Stimulated activated CD8-positive, alpha-beta memory T cell treated with anti-CD3 and anti-CD28 coated beads, Interleukin-12 subunit alpha, Interleukin-12 subunit beta, amount 100 ng/mL, for 4 hours (primary cell): ENCODE measurements around the gene PTRHD1.
"Not testable (repeated sequence)": the region's sequence is repeated elsewhere in the genome, so short reads cannot be mapped to it uniquely, and the experiment has no call there.

ENCODE experiments used
- DNase-seq: peaks from one replicate; pipeline ENCODE4 v3.0.0-alpha.2; 2020; ENCODE audit warnings: low read depth

Gene PTRHD1

DNA sequence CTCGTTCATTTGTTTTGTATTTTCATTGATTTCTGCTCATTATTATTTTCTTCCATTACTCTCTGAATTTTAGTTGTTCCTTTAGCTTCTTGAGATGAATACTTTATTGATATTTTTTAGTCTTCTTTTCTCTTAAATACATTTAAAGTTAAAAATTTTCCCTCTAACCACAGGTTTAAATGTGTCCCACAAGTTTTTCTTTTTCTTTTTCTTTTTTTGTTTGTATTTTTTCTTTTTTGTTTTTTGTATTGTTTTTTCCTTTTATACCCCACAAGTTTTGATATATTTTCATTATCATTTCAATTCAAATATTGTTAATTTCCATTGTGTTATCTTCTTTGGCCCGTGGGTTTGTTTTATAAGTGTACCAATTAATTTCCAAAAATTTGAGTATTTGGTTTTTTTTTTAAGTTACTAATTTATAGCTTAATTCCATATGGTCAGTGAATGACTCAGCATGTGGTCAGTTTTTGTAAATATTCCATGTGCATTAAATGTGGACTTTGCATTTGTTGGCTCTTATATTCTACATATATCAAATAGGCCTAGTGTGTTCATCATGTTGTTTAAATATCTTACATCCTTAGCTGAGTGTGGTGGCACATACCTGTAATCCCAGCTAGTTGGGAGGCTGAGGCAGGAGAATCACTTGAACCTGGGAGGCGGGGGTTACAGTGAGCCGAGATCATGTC lies 16.3 kb upstream of the PTRHD1 start:
- no peak for DNase-seq

DNA sequence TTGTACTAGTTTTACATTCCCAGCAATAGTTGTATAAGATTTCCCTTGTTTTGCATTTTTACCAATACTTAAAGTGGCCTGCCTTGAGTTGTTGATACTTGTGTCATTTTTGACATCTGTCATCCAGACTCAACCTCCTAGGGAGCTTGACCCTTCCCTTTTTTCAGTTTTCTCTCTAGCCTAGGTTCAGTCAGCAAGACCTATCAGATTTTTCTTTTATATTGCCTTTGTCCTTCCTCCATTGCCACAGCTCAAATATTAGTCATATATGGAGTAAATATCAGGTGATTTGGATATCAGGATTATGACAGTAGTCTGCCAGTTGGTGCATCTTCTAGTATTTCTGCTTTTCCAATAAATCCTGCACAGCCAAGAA lies 13.5 kb upstream of the PTRHD1 start:
- no peak for DNase-seq

DNA sequence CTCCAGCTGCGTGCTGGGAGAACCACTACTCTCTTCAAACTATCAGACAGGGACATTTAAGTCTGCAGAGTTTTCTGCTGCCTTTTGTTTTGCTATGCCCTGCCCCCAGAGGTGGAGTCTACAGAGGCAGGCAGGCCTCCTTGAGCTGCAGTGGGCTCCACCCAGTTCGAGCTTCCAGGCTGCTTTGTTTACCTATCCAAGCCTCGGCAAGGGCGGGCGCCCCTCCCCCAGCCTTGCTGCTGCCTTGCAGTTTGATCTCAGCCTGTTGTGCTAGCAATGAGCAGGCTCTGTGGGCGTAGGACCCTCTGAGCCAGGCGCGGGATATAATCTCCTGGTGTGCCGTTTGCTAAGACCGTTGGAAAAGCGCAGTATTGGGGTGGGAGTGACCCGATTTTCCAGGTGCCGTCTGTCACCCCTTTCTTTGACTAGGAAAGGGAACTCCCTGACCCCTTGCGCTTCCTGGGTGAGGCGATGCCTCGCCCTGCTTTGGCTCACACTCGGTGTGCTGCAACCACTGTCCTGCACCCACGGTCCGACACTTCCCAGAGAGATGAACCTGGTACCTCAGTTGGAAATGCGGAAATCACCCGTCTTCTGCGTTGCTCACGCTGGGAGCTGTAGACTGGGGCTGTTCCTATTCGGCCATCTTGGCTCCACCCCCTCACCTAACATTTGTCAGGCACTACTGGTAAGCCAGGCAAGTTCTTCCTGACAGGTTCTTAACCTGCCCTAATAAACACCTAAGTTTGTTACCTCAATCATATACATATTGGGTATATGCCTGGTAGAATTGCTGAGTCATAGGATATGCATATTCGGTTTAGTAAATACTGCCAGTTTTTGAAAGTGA lies 12.8 kb upstream of the PTRHD1 start:
- not testable (repeated sequence) for DNase-seq

DNA sequence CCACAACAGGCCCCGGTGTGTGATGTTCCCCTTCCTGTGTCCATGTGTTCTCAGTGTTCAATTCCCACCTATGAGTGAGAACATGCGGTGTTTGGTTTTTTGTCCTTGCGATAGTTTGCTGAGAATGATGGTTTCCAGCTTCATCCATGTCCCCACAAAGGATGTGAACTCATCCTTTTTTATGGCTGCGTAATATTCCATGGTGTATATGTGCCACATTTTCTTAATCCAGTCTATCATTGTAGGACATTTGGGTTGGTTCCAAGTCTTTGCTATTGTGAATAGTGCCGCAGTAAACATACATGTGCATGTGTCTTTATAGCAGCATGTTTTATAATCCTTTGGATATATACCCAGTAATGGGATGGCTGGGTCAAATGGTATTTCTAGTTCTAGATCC lies 7.3 kb upstream of the PTRHD1 start:
- DNase-seq, result not testable (repeated sequence)

DNA sequence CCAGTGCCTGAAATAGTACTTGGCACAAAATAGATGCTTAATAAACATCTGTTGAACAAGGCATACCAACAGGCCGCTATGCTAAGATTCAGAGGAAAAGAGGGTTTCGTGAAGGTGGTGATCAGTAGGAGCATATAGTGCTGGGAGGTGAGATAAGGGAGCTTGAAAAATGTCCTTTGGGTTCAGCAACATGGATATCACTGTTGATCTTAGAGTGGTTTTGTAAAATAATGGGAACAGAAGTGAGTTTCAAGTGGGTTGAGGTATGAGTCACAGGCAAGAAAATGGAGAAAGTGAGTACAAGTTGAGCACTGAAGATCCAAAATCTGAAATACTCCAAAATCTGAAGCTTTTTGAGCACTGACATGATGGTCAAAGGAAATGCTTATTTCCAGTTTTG lies 4.5 kb upstream of the PTRHD1 start:
- no peak for DNase-seq

DNA sequence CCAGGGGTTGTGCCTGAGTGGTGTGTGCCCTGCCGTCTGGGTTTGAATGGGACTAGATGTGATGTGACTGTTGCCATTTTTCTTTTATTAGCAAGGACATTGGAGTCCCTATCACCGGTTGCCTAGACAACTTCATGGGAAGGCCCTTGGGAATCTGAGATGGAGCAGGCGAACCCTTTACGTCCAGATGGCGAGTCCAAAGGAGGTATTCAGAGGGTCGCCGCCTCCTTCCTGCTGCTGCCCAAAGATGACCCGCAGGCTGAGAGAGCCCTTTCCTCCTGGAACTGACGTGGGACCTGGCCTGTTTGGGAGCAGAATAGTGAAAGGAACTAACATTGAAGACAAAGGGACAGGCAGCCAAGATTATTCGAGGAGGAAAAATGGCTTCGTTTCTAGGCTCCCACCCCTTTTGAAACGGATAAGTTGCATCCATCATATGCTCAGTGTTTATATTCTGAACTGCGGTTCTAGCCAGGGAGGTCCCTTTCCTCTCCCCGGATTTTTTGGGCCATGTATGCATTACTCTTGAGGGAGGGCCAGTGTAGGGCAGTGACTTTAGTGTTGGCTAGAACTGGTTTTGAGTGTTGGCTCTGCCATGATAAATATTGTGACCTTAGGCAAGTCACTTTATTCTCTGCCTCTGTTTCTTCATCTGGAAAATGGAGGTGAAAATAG lies 707 bp upstream of the PTRHD1 start:
- no peak for DNase-seq

DNA sequence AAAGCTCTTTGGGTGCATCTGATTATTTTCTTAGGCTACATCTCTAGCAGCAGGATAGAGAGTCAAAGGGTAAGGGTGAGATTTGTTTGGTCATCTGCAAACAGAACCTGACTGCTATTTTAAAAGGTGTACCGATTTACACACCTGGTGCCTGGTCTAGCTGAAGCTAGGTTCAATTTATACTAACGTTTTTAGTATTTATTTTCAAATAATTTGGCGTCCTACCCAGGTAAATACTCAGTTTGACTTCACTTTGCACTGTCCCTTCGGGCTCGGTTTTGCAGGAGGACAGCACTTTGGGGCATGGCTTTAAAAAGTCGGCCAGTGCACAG lies 683 bp downstream of the PTRHD1 start:
- no peak for DNase-seq

DNA sequence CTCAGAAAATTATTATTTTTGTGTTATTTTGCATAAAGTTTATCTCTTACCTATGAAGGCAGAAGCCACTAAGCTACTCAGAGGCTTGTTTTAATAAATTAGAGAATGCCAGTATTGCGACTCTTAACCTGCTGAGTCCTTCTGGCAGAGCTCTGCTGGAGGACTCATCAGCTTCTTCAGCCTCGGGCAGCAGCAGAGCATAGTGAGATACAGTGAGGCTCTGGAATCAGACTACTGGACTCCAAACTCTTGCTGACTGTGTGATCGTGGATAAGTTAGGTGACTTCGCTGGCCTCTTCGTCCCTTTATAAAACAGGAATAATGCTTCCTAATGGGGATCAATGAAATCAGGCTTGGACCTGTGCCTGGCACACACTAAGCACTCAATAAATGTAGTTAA lies 1.7 kb downstream of the PTRHD1 start:
- no peak for DNase-seq

DNA sequence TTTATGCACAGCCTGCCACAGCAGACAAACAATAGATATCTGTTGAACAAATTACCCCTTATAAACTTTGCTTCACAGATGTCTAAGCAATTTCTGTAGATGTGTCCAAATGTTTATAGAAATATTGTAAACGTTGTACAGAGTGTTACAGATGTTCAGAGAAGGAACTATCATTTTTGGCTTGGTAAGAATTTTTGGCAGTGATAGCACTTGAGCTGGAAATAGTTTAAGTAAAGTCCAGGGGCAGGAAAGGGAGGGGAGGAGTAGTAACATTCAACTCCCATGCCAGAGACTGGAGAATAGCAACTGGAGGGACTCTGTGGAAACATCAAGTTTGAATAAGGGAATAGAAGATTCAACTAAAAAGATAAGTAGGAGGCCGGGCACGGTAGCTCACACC lies 4.4 kb downstream of the PTRHD1 start:
- DNase-seq, result no peak

DNA sequence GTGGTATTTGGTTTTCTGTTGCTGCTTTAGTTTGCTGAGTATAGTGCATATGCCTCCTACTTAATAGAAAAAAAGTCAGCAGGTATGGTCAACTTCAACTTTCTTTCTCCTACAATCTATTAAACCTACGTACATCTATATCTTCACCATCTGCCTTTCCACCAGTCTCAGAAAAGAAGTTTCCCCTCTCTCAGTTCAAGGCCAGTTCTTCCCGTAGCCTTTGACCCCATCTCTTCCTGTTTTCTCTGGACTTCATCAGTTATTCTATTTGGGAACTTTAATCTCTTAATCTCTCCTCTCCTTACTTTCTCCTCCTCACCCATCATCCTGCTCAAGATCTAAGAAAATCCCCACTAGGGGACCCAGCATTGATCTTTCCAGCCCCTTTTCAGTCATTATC lies 5.7 kb downstream of the PTRHD1 start:
- no peak for DNase-seq

DNA sequence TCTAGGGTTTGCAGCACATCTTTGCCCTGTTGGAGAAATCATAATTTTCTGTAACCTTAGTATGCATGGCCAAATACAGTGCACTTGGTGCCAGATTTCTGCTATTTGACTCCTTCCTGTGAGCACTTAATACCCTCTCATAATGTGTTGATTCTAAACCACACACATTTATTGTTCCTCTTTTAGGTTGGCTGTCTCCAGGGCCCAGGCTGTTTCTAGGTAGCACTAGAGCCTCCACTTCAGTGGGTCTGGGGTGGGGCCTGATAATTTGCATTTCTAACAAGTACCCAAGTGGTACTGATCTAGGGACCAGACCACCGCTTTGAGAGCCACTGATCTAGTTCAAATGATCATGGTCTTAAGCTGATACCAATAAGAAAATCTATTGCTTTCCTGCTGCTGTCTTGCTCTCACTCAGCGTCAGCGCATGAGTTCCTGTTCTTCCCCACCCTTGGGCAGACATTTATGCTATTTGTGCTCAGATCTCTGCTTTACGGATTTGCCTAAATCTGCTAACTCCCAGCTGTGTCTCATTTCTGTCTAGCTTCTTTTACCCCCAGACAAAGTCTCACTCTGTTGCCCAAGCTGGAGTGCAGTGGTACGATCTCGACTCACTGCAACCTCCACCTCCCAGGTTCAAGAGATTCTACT lies 7.4 kb downstream of the PTRHD1 start:
- DNase-seq, result no peak

DNA sequence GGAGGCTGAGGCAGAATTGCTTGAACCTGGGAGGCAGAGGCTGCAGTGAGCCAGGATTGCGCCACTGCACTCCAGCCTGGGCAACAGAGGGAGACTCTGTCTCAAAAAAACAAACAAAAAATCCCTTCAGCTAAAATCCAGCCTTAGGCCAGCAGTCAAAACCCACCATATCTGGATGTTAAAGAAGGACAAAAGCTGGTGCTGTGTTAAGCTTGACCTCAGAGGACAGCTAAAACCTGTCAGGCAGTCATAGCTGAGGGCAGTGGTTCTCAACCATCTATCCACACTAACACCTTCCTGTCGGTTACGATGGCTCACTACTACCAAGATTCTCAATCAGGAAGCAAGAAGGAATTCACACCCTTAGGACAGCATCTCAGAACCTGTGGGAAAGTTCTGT lies 9.6 kb downstream of the PTRHD1 start:
- DNase-seq, result no peak

DNA sequence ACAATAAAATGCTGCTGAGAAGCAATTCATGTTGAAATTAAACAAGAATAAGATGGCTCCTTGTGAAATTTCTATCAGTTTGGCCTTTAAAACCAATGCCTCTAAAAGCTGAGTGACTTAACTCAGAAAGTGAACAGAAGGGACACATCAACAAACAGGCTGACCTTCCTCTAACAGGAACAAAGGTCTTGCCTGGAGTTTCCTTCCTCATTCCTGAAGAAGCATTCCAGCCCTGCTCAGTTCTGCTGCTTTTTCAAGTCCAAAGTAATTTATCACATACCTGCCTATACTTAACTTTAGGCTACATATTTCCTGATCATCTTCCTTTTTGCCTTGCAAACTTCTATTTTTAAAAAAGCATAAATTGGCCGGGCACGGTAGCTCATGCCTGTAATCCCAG lies 14.1 kb downstream of the PTRHD1 start:
- DNase-seq, result no peak

DNA sequence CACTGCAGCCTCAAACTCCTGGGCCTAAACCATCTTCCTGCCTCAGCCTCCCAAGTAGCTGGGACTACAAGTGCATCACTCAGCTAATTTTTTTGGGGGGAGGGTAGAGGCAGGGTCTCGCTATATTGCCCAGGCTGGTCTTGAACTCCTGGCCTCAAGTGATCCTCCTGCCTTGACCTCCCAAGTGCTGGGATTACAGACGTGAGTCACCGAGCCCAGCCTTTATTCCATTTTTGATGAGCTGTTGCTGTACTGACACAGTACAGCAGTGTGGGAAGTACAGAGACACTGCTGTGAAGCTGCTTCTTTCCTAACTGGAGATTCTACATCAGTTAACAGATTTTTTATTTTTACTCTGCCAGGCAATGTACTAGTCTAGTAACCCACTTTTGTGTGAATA lies 18.8 kb downstream of the PTRHD1 start:
- no peak for DNase-seq

DNA sequence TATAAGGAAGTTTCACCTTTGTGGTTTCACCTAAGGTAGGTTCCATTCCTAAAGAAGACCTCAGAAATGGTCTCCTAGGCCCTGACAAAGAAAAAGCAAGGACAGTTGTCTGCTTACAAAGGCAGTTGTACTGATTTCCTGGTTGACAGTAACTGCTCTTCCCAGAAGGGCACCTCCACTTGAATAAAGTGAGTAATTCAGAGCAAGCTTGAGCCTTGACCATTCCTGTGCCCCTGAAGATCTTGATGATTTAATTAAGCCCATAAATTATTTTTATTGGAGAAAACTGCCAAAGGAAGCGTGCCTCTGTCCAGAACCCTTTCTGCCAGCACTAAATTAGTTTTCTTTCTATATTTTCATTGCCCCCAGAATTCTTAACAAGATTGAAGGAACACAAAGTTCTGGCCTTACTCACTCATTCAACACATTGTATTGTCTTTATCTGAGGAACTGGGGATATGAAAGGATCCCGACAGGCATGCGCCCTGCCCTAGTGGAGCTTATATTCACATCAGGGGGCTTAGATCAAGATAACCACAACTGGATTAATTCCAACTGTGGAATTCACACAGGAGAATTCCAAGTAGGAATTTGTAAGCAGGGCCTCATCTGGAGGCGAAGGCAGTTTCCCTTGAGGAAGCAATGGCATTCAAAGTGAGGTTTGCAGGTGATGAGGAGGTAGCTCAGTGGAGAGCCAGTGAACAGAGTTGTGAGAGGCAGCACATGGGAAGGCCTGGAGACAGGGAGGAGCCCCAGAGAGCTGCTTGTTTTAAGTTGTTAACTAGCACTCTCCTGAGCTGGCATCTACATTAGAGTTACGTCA lies 21.2 kb downstream of the PTRHD1 start:
- DNase-seq, result no peak

DNA sequence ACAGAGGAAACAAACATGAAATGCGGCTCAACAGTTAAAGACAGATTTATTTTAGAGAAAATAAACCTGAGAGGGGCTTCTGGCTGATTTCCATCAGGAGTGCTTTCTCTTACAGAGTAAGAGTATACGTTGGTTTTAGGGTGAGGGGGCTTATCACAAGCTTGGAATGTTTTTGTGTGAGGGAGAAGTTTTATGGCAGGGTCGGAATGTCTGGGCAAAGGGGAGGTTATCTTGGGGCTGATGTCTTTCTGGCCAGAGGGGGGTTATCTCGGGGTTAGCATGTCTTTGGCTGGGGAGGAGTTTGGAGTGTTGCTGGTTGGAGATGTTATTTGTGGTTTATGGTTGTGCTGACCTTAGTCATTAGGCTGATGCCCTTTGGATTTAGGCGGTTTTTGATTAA lies 22.1 kb downstream of the PTRHD1 start:
- DNase-seq, result no peak

DNA sequence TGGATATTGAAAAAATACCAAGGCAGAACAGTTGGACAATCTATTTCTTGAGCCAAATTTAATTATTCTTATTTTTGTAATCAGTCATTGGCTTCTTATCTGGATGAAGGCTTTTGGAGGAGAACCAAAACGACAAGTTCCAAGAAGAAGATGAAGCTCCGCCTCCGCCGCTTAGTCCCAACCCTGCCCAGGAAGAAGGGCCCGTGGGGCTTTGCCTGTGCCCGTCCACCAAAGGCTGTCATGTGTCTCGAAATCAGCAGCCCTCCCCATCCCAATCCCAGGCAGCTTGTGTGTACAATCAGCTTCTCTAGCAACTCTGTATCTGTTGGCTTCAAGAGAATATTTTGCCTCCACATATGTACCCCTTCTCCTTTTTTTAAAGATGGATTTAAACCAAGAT lies 24.6 kb downstream of the PTRHD1 start:
- DNase-seq, result no peak

DNA sequence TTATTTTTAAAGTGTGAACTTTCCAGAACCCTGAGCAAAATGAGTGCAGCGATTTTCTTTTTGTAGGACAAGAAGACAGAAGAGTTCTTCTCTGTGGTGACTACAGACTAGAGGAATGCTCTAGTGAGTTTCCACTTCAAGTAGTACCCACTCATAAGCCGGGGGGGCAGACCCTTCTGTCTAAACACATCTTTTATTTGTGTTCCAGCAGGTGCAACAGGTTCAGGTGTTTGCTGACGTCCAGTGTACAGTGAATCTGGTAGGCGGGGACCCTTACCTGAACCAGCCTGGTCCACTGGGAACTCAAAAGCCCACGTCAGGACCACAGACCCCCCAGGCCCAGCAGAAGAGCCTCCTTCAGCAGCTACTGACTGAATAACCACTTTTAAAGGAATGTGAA lies 25.2 kb downstream of the PTRHD1 start:
- no peak for DNase-seq

DNA sequence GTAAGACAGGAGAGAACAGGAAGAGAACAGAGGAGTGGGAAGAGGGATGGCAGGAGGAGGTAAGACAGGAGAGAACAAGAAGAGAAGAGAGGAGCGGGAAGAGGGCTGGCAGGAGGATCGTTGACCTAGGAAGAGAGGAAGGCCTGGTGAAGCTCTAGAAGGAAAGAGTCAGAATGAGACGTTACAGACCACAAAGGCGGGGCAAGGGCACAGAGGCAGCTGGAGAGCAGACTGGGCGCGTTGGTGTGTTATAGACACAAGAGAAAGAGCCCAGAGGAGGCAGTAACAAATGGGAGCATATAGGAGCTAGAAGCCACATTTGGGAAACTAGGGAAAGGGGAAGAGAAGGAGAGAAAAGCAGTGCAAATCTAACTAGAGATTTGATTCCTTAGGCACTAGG lies 26.6 kb downstream of the PTRHD1 start:
- no peak for DNase-seq

DNA sequence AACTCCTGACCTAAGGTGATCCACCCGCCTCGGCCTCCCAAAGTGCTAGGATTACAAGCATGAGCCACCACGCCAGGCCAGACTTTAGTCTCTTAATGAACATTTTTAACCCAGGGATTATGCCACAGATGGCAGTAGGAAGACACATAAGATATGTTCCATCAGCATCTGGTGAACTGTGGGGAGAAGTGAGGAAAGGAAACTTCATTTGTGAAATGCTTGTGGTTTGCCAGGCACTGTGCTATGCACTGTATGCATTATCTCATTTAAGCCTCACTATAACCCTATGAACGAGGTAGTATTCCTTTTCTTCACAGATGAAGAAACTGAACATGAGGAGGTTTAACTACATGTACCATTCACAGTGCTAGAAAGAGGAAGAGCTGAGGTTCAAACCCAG lies 29.3 kb downstream of the PTRHD1 start:
- no peak for DNase-seq

DNA sequence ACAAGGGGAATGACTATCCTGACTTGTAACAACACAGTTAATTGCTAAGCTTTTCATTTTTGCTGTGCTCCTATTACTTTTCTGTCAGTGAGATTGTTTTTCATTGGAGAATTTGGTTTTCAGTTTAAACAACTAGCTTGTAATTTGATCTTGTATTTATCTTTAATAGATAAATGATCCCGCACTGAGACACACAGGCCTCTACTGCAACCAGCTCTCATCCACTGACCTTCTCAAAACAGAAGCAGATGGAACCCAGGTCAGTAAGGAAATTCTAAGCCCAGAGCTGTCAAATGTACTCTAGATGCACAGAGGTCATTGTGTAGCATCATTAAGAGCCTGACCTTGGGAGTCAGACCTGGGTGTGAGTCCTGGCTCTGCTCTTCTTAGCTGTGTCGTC lies 30.7 kb downstream of the PTRHD1 start:
- DNase-seq, result no peak

DNA sequence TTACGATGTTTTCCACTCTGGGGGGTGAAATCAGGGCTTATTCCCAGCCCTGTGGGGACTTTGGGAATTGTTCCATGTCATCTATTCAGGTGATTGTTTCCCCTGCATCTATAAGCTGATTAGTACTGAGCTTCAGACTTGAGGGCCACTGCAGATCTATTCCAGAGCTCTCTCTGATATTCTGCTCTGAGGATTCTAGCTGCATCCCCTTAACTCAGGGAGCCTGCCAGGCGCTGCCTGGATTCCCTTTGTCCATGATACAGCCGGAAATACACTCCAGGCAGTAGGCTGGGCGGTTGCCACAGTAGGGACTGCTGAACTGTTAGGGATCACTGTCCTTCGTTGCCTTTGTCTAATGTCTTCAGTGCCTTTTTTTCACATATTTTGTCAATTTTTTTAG lies 31.3 kb downstream of the PTRHD1 start:
- DNase-seq, result no peak
